PC-3 (cell line): ENCODE results near the gene ADAMTSL3. TPM values are rescaled to one million over a fixed set of nuclear protein-coding genes. Genes with fewer than 3 reads are reported as not detected.
A peak's percentile ranks its signal among the peaks of the same experiment; 100 is the strongest.
"Not testable (repeated sequence)": the region's sequence is repeated elsewhere in the genome, so short reads cannot be mapped to it uniquely, and the experiment has no call there.

Experiments used
- ATAC-seq: fragments of 200-7000 bp; cut with Tn5 transposase; 2 replicates; pipeline ENCODE4 v1.9.1; 2020; ENCODE audit warnings: mild to moderate bottlenecking, moderate library complexity
- BruUV-seq: library from RNA; stranded (reverse); fragments of 400-500 nt; replicated peaks from 2 replicates; lab custom pipeline; 2021; lab: Mats Ljungman, UMichigan
- CTCF ChIA-PET: fragments of 300-600 bp; sonication (Branson Sonifier 250); formaldehyde crosslinking; loops from one replicate; lab custom pipeline; 2022; ENCODE audit warnings: antibody characterized with exemption; lab: Charles Lee
- POLR2A ChIA-PET: fragments of 300-600 bp; sonication (Branson Sonifier 250); formaldehyde crosslinking; loops from one replicate; lab custom pipeline; 2022; ENCODE audit warnings: antibody characterized with exemption; ENCODE audit not compliant: unreplicated experiment; lab: Charles Lee
- DNase-seq: peaks from one replicate; pipeline ENCODE4 v3.0.0-alpha.2; 2015
- H2AFZ ChIP-seq: fragments of 300-600 bp; sonication (generic); 2 replicates; pipeline ENCODE4 v1.6.0; 2016; ENCODE audit warnings: antibody characterized with exemption, low read length
- H3F3A ChIP-seq: fragments of 300-600 bp; sonication (generic); one replicate; pipeline ENCODE4 v1.6.0; 2017; ENCODE audit warnings: antibody characterized with exemption, low read length, control low read depth, mild to moderate bottlenecking; ENCODE audit not compliant: unreplicated experiment
- H3K27ac ChIP-seq: fragments of 300-600 bp; sonication (generic); 2 replicates; pipeline ENCODE4 v1.5.1; 2016; ENCODE audit warnings: mild to moderate bottlenecking, low read length
- H3K27me3 ChIP-seq: fragments of 300-600 bp; sonication (generic); 2 replicates; pipeline ENCODE4 v1.6.1; 2016; ENCODE audit warnings: low read length, mixed read lengths
- H3K36me3 ChIP-seq: fragments of 300-600 bp; sonication (generic); 2 replicates; pipeline ENCODE4 v1.6.1; 2016; ENCODE audit warnings: low read depth, mixed run types, low read length, mixed read lengths
- H3K4me1 ChIP-seq: fragments of 300-600 bp; sonication (generic); 2 replicates; pipeline ENCODE4 v1.5.1; 2016; ENCODE audit warnings: low read length; ENCODE audit not compliant: insufficient read depth
- H3K4me2 ChIP-seq: fragments of 300-600 bp; sonication (generic); 2 replicates; pipeline ENCODE4 v1.6.0; 2016; ENCODE audit warnings: low read length
- H3K4me3 ChIP-seq: fragments of 300-600 bp; sonication (generic); 2 replicates; pipeline ENCODE4 v1.5.1; 2016; ENCODE audit warnings: mild to moderate bottlenecking, low read length, mixed read lengths
- H3K79me2 ChIP-seq: fragments of 300-600 bp; sonication (generic); 2 replicates; pipeline ENCODE4 v1.6.1; 2017; ENCODE audit warnings: low read length, mixed read lengths
- H3K9ac ChIP-seq: fragments of 300-600 bp; sonication (generic); 2 replicates; pipeline ENCODE4 v1.6.0; 2016; ENCODE audit warnings: mild to moderate bottlenecking, low read length
- H3K9me2 ChIP-seq: fragments of 300-600 bp; sonication (generic); replicated peaks from 2 replicates; pipeline ENCODE4 v1.6.1; 2016; ENCODE audit warnings: mixed run types, low read length, mixed read lengths
- H3K9me3 ChIP-seq: fragments of 300-600 bp; sonication (generic); 2 replicates; pipeline ENCODE4 v1.6.1; 2016; ENCODE audit warnings: low read length, mixed read lengths
- H4K20me1 ChIP-seq: fragments of 300-600 bp; sonication (generic); 2 replicates; pipeline ENCODE4 v1.6.1; 2016; ENCODE audit warnings: low read length, mixed read lengths
- CTCF ChIP-seq: fragments of 300-600 bp; sonication (generic); conservative IDR thresholded peaks from 2 replicates; pipeline ENCODE4 v1.5.1; 2017; ENCODE audit warnings: antibody characterized with exemption, low read depth, mild to moderate bottlenecking, low read length
- EZH2 ChIP-seq: fragments of 300-600 bp; sonication (generic); IDR thresholded peaks from one replicate; pipeline ENCODE4 v1.6.1; 2017; ENCODE audit warnings: antibody characterized with exemption, mild to moderate bottlenecking, low read length; ENCODE audit not compliant: unreplicated experiment
- EZH2phosphoT487 ChIP-seq: fragments of 300-600 bp; sonication (generic); IDR thresholded peaks from 2 replicates; pipeline ENCODE4 v1.6.1; 2018; ENCODE audit warnings: mild to moderate bottlenecking, antibody characterized with exemption, low read length, borderline replicate concordance
- intact Hi-C: fragments of 100-400 bp; cut with micrococcal nuclease; formaldehyde crosslinking; loops from 2 replicates; pipeline ENCODE4 v1.9.0; 2023
- total RNA-seq: library from RNA; depleted of rRNA; stranded (reverse); fragments of >200 nt; gene quantifications from 2 replicates; pipeline ENCODE4 v1.2.3, GENCODE V29; 2014

The ADAMTSL3 gene
- total RNA-seq, 1 experiment from 2014 or later, result 7.9 TPM

GRCh38 chr15:84035399-84035766 lies 381.5 kb downstream of the ADAMTSL3 start:
- peak; percentile 70 for DNase-seq
- TF ChIP-seq CTCF (peak; percentile 67), EZH2phosphoT487 (no peak)
- H3K79me2 ChIP-seq, result no peaks in the 10 kb centered on the region
- no peak overlapping the region for H3K27ac ChIP-seq
- H3K4me2 ChIP-seq, result no peak overlapping the region
- H4K20me1 ChIP-seq, result no peaks in the 10 kb centered on the region
- CTCF ChIA-PET, result interaction anchor here (0.5 kb wide), 1 partner anchor 475 kb away, joined by 3 read pairs; no protein-coding TSS in a partner anchor
- no peaks in the 10 kb centered on the region for H3K27me3 ChIP-seq
- no peaks in the 10 kb centered on the region for H3K9me2 ChIP-seq
- peak; percentile 80 for ATAC-seq
- intact Hi-C loops, result loop anchor here (2.0 to 10.0 kb wide), 4 partner anchors 101 to 471 kb away; partner anchors contain the start of gene ADAMTSL3
- no peaks in the 10 kb centered on the region for H3K36me3 ChIP-seq
- H3K4me1 ChIP-seq, result peaks cover 9% of the 10 kb centered on the region
- no peak overlapping the region for H3K9ac ChIP-seq
- H2AFZ ChIP-seq, result no peak overlapping the region
- H3F3A ChIP-seq, result no peaks in the 10 kb centered on the region
- POLR2A ChIA-PET, result no interaction called here
- no TSS peak for BruUV-seq
- no peak overlapping the region for H3K4me3 ChIP-seq
- no peaks in the 10 kb centered on the region for H3K9me3 ChIP-seq

GRCh38 chr15:84037301-84037700 lies 383.4 kb downstream of the ADAMTSL3 start:
- Histone ChIP-seq H3K9me3 (no peaks in the 10 kb centered on the region), H3K27me3 (no peaks in the 10 kb centered on the region), H3K79me2 (no peaks in the 10 kb centered on the region), H3K4me1 (peaks cover 9% of the 10 kb centered on the region), H3K27ac (no peak overlapping the region), H3K4me3 (no peak overlapping the region), H3K9me2 (no peaks in the 10 kb centered on the region), H3F3A (no peaks in the 10 kb centered on the region), H3K36me3 (no peaks in the 10 kb centered on the region), H2AFZ (no peak overlapping the region), H3K4me2 (no peak overlapping the region), H3K9ac (no peak overlapping the region), H4K20me1 (no peaks in the 10 kb centered on the region)
- DNase-seq (no peak), ATAC-seq (no peak)
- intact Hi-C loops, result loop anchor here (10.0 kb wide), 2 partner anchors 102 to 382 kb away; partner anchors contain the start of gene ADAMTSL3
- ChIA-PET CTCF (no interaction called here), POLR2A (no interaction called here)
- TF ChIP-seq CTCF, result no peak
- no peak for TF ChIP-seq EZH2phosphoT487
- TF ChIP-seq EZH2, result no peak
- no TSS peak for BruUV-seq

GRCh38 chr15:84042434-84043056 lies 388.6 kb downstream of the ADAMTSL3 start:
- H3K9me3 ChIP-seq, H3K27me3 ChIP-seq, H3K9ac ChIP-seq, POLR2A ChIA-PET, H3K79me2 ChIP-seq, H3K36me3 ChIP-seq, BruUV-seq, H3F3A ChIP-seq, H4K20me1 ChIP-seq, H3K4me3 ChIP-seq, ATAC-seq, H2AFZ ChIP-seq, H3K4me2 ChIP-seq, DNase-seq, CTCF ChIA-PET, H3K9me2 ChIP-seq, H3K27ac ChIP-seq, H3K4me1 ChIP-seq, intact Hi-C loops: not testable (repeated sequence)
